Ramos (cell line): Measurements from ENCODE around the gene SV2B.

ENCODE experiments used
- in situ Hi-C: fragments of 300-500 bp; cut with MboI; formaldehyde crosslinking; loops from one replicate; pipeline ENCODE4 v1.14.3; 2022; ENCODE audit warnings: low sequenced_read_pairs; ENCODE audit not compliant: unreplicated experiment

SV2B gene

DNA sequence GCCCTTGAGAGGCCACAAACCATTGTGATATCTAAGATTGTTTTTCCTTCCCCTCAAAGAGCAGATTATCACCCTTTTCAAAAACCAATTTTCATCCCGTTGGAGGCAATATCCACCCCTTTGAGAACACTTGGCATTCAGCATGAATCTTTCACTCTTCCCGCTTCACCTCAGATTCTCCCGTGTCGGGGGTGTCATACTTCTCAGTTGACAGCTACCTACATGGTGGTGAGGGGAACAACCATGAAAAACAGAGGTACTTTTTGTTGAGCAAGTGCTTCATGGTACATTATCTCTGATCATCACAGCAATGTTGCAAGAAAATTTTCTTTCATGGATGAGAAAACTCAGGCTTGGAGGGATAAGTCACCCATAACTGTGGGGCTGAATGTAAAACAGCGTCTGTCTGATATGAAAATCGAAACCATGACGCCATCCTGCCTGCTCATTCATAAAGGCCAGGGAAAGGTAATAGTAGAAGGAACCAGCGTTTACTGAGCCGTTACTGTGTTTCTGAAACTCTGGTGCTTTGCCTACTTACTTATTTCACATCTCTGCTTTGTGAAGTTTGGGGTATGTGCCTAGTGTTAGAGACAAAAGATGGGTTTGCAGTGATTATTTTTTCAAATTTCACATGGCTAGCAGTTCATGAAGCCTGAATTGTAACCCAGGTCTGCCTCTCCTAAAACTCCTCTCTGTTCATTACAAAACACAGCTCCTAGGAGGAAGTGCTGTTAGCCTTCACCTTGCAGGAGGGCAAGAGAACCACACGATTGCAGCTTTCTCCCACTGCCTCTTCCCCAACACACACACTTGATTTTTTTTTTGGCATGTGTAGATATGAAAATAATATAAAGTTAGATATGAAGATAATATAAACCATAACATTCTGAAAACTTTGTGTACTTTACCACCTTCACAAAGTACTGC is 35.4 kb downstream of the SV2B start:
- in situ Hi-C loops: no loop called here

DNA sequence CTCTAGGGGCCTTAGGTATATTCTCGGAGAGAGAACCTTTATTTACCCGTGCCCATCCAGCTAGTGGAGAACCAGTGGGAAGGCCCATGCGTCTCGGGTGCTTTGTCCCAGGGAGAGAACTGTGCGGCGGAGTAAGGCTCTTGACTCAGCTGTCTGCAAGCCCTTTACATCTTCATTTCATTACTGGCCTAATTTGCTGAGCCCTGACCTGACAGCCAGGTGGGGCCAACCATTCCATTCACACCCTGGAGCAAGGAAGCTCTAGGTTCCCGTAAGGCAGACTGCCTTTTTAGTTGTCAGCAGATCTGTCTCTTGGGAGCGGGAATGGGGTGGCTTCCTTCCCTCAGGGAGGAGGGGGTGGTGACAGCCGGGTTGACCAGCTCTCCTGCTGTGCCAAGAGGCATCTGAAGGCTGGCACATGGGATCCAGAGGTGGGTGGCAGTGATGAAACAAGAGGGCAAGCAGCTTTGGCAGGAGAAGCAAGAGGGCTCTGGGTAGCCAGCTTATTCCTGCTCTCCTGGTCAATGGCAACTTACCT is 36.4 kb downstream of the SV2B start:
- in situ Hi-C loops: no loop called here

DNA sequence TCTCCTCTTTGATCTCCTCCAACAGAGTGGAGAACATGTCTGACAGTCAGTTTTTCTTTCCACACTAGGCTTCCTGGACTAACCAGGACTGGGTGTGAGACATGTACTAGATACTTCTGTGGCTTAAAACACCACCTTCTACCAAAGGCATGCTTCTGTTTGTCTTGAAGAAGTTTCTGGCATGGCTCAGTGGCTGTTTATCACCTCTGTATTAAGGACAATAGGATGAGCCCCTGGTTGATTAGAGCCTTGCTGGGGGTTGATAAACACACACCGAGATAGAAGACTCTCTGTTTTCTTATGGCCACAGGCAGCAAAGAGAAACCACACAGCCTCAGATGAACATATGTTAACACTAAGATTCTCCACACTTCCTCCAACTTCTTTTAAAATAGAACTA is 40.5 kb downstream of the SV2B start:
- in situ Hi-C loops: no loop called here

DNA sequence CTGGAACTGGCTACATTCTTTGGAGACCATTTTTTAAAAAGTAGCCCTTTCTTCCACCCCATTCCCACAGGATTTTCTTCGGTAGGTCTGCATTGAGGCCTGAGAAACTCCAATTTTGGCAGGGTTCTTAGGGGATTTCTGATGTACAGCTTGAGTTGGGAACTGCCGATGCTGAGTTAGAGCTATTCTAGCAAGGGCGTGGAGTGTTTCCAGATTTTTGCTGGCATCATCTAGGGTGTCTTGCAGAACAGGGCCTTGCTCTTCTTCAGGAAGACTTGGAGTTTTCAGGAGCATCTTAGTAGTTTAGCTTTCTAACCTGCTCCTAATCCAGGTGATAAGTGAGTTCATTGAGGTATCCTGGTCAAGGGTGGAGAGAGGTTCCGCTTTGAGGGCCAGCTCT is 41.0 kb downstream of the SV2B start:
- in situ Hi-C loops: no loop called here

DNA sequence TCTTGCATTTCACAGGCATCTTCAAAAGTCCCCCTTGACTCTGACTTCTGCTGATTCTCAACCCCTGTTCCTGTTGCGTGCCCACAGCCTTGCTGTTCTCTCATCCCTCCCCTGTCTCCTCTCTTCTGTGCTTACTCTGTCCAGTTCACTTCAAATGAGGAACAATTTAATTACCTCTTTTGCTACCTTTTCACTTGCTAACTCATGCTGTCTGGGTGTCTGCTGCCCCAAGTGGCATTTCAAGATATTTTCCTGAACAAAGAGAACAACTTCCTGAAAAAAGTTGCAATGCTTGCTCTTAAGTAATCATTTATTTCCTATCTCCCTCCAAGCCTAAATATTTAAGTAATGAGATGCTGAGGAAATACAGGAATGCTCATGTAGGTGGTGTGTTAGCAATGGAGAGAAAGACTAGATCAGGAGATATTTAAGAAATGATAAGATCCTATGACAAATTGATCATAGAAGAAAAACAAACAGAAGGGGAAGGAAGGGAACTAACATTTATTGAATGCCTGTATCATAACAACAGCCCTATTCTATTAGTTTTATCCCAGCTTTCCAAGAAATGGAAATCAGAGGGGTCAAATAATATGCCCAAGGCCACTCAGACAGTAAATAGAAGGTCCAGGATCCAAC is 42.2 kb downstream of the SV2B start:
- in situ Hi-C loops: no loop called here

DNA sequence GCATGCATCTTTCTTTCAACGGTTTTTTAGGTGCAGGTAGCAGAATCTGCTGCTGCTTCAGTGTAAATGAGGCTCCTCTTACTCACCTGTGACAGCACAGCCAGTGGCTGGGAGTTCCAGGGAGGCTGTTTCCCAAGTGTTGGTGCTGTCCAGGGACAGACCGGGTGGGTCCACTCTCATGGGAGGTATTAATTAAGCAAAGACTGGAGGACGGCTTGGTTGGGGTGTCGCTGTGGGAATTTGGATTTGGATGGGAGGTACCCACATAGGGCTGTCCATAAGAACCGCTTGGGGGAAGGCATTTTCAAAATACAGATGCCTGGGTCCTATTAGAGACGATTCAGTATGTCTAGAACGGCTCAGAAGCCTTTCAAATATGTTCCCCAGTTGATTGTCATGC is 42.9 kb downstream of the SV2B start:
- in situ Hi-C loops: no loop called here

DNA sequence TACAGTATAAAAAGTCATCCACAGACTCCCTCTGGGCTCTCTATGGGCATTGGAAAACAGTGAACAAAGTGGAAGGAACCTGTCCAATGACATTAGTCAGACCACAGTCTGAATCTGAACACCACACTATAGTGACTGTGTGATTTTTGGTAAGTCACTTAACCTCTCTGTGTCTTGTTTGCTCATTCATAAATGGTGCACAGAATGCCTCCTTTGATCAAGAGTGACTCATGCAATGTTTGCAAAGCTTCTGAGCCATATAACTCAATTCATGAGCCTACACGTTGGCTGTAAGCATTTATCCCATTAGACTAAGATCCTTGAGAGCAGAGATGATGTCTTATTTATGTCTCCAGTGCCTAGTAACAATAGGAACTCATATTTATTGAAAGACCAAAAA is 46.7 kb downstream of the SV2B start:
- in situ Hi-C loops: no loop called here

DNA sequence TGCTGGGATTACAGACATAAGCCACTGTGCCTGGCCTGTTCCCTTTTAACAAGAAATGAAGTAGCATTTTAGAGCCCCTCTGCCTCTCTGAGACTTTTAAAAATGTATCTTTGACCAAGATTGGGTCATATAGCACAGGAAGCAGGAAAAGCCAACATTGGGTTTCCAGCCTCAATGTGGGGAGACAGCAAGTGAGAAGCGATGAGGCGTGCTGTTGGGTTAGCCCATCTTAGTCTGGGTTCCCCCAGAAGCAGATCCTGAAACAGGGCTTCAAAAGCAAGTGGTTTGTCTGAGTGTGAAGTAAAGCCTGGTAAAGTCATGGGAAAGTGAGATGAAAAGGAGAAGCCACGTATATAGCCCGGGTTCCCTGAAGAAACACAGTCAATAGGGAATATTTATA is 48.2 kb downstream of the SV2B start:
- in situ Hi-C loops: no loop called here

DNA sequence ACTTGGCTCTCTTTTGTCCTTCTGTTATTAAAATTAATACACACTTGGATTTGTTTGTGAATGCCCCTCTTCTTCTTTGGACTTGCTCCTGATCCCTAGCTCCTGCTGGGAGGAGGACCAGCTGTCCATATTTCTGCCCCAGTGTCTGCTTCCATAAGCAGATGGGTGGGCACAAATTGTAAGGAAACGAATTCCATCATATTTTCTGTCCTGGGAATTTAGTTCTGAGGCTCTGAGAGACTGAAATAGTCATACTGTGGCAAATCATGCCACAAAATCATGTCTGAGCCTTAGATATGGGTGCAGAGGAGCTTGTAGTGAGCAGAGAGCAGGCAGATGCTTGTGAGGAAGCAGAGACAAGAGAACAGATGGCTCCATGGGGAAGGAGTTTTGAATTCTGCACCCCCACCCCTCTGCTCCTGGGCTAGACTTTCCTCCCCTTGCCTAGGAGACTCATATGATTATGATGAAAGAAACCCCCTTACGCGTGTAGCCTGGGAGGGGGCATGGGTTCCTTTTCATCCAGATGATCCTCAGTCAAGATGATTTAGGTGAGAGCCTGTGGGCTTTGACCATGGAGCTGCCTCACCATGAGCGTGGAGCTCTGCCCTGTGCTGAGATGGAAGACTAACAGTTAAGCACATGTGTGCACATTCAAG is 50.6 kb downstream of the SV2B start:
- in situ Hi-C loops: no loop called here

DNA sequence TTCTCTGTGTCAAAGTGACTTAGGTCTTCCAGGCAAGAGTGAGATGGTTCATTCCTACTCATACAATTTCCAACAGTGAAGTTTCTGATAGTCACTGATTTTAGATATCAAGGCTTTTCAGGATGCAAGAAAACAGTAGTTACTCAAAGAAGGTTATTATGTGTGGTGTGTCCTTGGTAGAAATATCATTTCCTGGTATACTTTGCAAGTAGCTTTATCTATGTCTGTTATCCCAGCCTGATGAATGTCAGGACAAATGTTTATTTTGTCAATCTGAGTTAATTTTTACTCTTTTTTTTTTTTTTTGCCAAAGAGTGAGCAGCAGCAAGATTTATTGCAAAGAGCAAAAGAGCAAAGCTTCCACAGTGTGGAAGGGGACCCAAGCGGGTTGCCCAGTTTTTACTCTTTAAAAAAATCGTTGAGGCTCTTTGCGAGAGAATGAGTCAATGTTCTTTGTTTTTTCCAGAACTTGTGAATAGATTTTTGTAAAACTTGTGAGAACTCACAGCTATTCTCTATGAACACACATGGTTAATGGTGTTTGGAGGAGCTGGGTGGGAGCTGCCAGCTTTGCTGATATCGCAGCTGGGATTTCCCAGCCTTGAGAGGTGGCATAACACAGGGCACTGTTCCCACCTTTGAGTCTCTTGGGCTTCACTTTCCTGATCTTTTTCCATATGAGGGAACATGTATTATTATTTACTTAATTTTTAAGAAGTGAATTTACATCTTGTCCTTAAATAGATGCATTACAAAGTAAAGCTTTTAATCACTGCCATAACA is 51.9 kb downstream of the SV2B start:
- in situ Hi-C loops: no loop called here

DNA sequence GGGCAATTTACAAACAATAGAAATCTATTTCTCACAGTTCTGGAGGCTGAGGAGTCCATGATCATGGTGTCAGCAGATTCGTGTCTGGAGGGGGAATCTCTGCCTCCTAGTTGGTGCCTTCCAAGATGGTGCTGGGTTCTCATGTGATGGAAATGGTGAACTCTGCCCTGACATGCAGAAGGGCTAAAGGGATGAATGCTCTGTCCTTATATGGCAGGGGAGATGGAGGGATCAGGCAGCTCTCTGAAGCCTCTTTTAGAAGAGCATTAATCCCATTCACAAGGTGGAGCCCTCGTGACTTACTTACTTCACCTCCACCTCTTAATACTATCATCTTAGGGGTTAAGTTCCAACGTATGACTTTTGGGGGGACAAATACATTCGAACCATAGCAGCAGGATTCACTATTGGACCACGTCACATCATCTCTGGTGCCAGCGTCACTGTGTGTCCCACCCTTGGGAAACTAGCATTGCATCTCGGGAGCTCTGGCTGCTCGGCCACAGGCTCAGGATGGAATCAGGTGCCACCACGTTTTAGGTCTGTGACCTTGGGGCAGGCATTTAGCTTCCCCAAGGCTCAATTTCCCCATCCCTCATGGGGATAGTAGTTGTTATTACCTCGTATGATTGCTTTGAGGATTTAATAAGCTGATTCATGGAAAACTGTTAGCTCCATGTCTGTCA is 53.0 kb downstream of the SV2B start:
- in situ Hi-C loops: no loop called here

DNA sequence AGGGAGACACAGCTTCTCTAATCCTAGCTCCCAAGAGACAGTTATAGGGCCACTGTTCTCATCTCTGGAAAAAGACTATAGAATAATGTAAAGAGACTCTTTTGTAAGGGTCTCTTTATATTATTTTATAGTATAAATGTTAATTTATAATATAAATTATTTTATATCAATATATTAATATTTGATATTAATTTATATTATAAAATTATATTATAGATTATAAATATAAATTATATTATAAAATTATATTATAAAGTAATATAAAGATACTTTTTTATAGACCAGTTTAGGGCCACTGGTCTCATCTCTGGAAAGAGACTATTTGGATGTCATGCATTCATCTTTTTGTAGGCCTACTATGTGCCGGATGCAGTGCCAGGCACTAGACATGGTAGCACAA is 53.9 kb downstream of the SV2B start:
- in situ Hi-C loops: no loop called here

DNA sequence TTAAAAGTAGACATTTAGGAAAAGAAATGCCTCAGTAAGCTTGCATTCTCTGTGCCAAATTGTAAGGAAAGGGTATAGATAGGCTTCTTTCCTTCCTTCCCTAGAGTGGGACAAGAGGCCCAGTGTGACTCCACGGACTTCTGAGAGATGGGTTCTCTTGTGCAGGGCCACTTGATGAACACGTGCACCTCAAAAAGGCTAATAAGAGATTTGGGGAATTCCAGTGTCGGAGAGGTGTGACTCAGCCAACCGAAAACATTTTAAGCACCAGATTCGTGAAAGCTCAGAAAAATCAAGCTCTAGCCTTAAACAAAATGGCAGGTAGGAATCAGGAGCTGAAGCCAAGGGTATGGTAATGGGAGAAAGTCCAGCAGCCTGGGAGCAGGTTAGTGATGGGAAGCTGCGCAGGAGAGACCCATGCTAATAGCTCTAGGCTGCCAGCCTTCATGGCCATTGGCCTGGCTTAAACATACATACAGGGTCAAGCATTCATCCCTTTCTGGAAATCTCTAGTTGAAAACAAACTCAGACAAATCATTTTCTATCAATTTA is 56.2 kb downstream of the SV2B start:
- in situ Hi-C loops: no loop called here

DNA sequence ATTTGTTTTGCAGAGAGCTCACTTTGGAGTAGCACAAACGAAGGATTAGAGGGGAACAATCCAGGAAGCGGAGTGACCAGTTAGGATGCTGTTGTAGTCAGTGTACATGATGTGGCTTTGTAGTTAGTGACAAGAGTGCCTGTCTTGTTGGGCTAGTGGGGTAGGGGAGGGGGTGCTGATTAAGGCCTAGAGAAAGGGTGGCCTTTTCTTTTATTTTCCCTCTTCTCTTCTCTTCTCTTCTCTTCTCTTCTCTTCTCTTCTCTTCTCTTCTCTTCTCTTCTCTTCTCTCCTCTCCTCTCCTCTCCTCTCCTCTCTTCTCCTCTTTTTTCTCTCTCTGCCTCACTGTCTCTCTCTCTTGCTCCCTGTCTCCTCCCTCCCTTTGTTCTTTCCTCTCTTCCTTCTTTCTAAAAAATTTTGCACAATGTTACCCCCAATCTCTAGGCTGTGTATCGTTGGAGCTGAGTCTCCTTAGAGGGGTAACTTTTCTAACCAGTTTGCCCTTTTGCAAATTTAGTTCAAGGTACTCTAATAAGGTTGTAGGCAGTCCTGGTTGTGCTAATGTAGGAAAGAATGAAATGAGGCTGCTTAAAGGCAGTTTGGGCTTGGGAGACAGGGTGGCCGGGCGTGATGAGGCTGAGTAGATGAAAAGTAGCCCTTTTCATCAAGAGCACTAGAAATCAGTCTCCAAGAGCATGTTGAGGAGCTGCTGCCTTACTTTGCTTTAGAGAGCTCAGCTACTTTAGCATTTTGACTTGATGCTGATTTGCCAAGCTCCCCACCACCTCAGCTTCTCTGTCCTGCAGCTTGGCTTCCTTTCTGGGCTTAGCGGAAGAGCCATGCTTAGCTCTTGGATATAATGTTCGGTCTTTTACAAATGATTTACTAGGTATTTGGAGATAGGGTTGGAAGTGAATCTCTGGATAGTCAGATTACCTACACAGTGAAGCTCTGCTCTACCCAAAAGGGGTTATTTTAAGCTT is 58.6 kb downstream of the SV2B start:
- in situ Hi-C loops: no loop called here

DNA sequence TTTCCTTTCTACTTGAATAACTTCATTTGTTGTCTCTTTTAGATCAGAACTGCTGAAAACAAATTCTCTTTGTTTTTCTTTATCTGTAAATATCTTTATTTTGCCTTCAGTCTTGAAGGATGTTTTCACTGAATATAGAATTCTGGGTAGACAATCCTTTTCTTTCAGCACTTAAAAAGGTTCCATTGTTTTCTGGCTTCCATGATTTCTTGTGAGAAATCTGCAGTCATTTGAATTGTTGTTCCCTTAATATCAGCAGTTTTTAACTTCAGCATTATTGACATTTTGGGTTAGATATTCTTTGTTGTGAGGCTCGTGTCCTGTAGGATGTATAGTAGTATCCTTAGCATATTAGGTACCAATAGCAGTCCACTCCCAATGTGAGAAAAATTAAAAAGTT is 65.8 kb downstream of the SV2B start:
- in situ Hi-C loops: no loop called here

DNA sequence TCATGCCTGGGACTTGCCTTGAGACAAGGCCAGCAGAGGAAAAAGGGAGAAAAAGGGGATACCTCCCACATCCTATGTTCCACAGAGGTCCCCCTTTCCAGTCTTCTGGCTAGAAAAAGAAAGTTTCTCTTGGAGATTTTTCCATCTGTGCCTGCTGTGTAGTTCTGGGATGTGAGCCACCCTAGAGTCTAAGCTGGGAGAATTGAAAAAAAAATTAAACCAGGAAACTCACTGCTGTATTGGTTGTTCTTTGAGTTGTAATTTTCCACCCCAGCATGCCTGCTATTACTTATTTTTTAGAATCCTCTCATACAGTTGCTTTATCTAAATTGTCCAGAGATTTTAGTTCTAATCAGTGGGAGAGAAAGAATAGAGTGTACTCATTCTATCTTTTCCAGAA is 68.4 kb downstream of the SV2B start:
- in situ Hi-C loops: no loop called here

DNA sequence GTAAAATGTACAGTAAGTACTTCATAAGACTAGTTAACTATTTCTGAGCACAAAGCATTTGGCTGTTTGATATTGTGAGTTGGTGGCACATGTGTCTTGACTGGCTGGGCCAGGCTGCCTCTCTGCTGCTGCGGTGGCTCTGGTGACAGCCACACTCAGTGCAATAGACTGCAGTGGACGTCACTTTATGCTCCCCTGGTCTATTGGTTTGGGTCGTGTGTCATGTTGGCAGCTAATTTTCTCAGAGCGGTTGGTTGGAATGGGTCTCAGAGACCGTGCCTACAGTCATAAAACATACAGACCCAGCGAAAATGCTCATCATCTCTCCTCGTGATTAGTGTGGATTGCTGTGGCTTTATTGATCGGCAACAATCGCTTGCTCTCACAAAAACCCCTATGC is 71.3 kb downstream of the SV2B start:
- in situ Hi-C loops: no loop called here

DNA sequence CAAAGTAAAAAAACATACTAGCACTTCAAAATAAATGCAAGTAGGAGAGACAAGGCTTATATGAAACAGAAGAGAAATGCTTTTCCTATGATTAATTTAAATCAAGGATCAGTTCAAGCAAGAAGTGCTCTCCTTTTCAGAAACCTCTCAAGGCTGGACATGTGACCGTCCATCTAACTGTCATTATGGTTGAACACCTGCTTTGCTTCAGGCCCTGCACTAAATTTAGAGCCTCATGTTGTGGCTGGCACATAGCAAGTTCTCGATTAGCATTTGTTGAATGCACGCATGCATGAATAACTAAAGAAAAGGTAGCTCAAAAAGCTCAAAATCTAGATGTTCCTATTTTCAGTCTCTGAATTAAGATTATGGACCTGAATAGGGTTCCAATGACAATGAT is 82.0 kb downstream of the SV2B start:
- in situ Hi-C loops: no loop called here
